H1 (cell line): ENCODE results near the gene MID2. TPM values are rescaled to one million over a fixed set of nuclear protein-coding genes. Genes with fewer than 3 reads are reported as not detected.

ENCODE experiments used
- CTCF ChIA-PET: fragments of 300-600 bp; sonication (Branson Sonifier 250); formaldehyde crosslinking; loops from one replicate; lab custom pipeline; 2021; ENCODE audit not compliant: partially characterized antibody; lab: Charles Lee
- POLR2A ChIA-PET: fragments of 300-600 bp; sonication (Branson Sonifier 250); formaldehyde crosslinking; loops from one replicate; lab custom pipeline; 2021; ENCODE audit warnings: inconsistent platforms; ENCODE audit not compliant: partially characterized antibody; lab: Charles Lee
- DNase-seq, 2 experiments: peaks; one replicate each; pipeline versions ENCODE4 v3.0.0 to v3.0.0-alpha.2; 2010 to 2022; ENCODE audit warnings: low spot score in 2 of 2, low read depth in 1 of 2, mixed read lengths in 1 of 2
- FAIRE-seq: peaks from 2 replicates; lab custom pipeline; 2011; peaks lifted over from hg19 to GRCh38; lab: Jason Lieb, UNC
- H2AFZ ChIP-seq: 2 replicates; pipeline ENCODE4 v1.8.1; 2012; ENCODE audit warnings: low read length, inconsistent platforms
- H2AK5ac ChIP-seq: 2 replicates; pipeline ENCODE4 v1.6.1; 2013; ENCODE audit warnings: low read depth, low read length
- H2BK120ac ChIP-seq: replicated peaks from 2 replicates; pipeline ENCODE3; 2013; ENCODE audit warnings: low read depth, low read length, inconsistent platforms
- H2BK12ac ChIP-seq: 2 replicates; pipeline ENCODE4 v1.6.1; 2013; ENCODE audit warnings: low read depth, low read length
- H2BK15ac ChIP-seq: 2 replicates; pipeline ENCODE4 v1.6.1; 2013; ENCODE audit warnings: low read length
- H2BK20ac ChIP-seq: 2 replicates; pipeline ENCODE4 v1.6.1; 2013; ENCODE audit warnings: low read length
- H2BK5ac ChIP-seq: 2 replicates; pipeline ENCODE4 v1.6.1; 2013; ENCODE audit warnings: low read depth, low read length
- H3K14ac ChIP-seq: 2 replicates; pipeline ENCODE4 v1.6.1; 2013; ENCODE audit warnings: inconsistent platforms; ENCODE audit not compliant: insufficient read length
- H3K18ac ChIP-seq: 2 replicates; pipeline ENCODE4 v1.6.1; 2013; ENCODE audit warnings: low read length; ENCODE audit errors: extremely low read depth
- H3K23ac ChIP-seq: 2 replicates; pipeline ENCODE4 v1.6.1; 2013; ENCODE audit warnings: inconsistent platforms; ENCODE audit not compliant: insufficient read length
- H3K23me2 ChIP-seq: 2 replicates; pipeline ENCODE4 v1.6.1; 2013; ENCODE audit warnings: low read depth, low read length
- H3K27ac ChIP-seq: 2 replicates; pipeline ENCODE4 v1.6.1; 2011; ENCODE audit warnings: low read depth, low read length, inconsistent platforms
- H3K27me3 ChIP-seq, 4 experiments: replicated peaks in 1 of 4; 1 replicate in 1 of 4; 2 replicates in 3 of 4; pipeline versions ENCODE4 v1.6.1 to v1.8.1; 2011 to 2013; ENCODE audit warnings: low read length in 3 of 4, mild to moderate bottlenecking in 3 of 4, inconsistent platforms in 2 of 4, mixed read lengths in 2 of 4, moderate library complexity in 1 of 4; ENCODE audit not compliant: control insufficient read depth in 3 of 4, insufficient read depth in 3 of 4; ENCODE audit errors: extremely low read depth in 1 of 4
- H3K36me3 ChIP-seq, 4 experiments: 2 replicates each; pipeline versions ENCODE4 v1.6.1 to v1.8.1; 2011 to 2013; ENCODE audit warnings: mild to moderate bottlenecking in 4 of 4, low read length in 3 of 4, moderate library complexity in 2 of 4, control low read depth in 1 of 4, inconsistent platforms in 1 of 4; ENCODE audit not compliant: insufficient read depth in 4 of 4, control insufficient read depth in 2 of 4
- H3K4ac ChIP-seq: replicated peaks from 2 replicates; pipeline ENCODE3; 2013; ENCODE audit warnings: low read length, low read depth, mixed read lengths, inconsistent platforms; ENCODE audit not compliant: insufficient read length
- H3K4me1 ChIP-seq, 4 experiments: replicated peaks in 1 of 4; 1 replicate in 1 of 4; 2 replicates in 3 of 4; pipeline versions ENCODE4 v1.6.1 to v1.8.1; 2011 to 2013; ENCODE audit warnings: low read length in 3 of 4, inconsistent platforms in 2 of 4, mixed read lengths in 1 of 4; ENCODE audit not compliant: insufficient read depth in 4 of 4, control insufficient read depth in 3 of 4
- H3K4me2 ChIP-seq, 2 experiments: 2 replicates each; pipeline versions ENCODE4 v1.6.1 to v1.8.1; 2011 to 2013; ENCODE audit warnings: low read depth in 2 of 2, low read length in 2 of 2, control low read depth in 1 of 2, inconsistent platforms in 1 of 2, mild to moderate bottlenecking in 1 of 2; ENCODE audit not compliant: insufficient read depth in 1 of 2
- H3K4me3 ChIP-seq, 4 experiments: fragments of 200-600, 300-600 bp in 1 of 4; sonication (generic), shearing (Covaris generic), sonication (Bioruptor Twin) in 1 of 4; 2 replicates each; pipeline versions ENCODE4 v1.5.1 to v1.8.1; 2011 to 2016; ENCODE audit warnings: low read length in 4 of 4, low read depth in 3 of 4, control low read depth in 2 of 4, inconsistent platforms in 2 of 4, mild to moderate bottlenecking in 2 of 4, mixed read lengths in 1 of 4, moderate library complexity in 1 of 4; ENCODE audit not compliant: insufficient read depth in 2 of 4; ENCODE audit errors: extremely low read depth in 1 of 4
- H3K56ac ChIP-seq: replicated peaks from 2 replicates; pipeline ENCODE3; 2013; ENCODE audit warnings: low read depth, mild to moderate bottlenecking, mixed read lengths, low read length, inconsistent platforms; ENCODE audit not compliant: insufficient read length
- H3K79me1 ChIP-seq: 2 replicates; pipeline ENCODE4 v1.6.1; 2013; ENCODE audit warnings: low read depth, low read length, control low read depth
- H3K79me2 ChIP-seq, 2 experiments: 2 replicates each; pipeline versions ENCODE4 v1.6.1 to v1.8.1; 2012 to 2013; ENCODE audit warnings: low read length in 2 of 2, mild to moderate bottlenecking in 2 of 2, inconsistent platforms in 1 of 2; ENCODE audit not compliant: insufficient read depth in 2 of 2, control insufficient read depth in 1 of 2
- H3K9ac ChIP-seq, 4 experiments: replicated peaks in 1 of 4; 1 replicate in 1 of 4; 2 replicates in 3 of 4; pipeline versions ENCODE4 v1.6.1 to v1.8.1; 2011 to 2013; ENCODE audit warnings: low read depth in 3 of 4, low read length in 3 of 4, control low read depth in 2 of 4, mild to moderate bottlenecking in 2 of 4, moderate library complexity in 2 of 4, inconsistent platforms in 1 of 4; ENCODE audit errors: extremely low read depth in 1 of 4
- H3K9me3 ChIP-seq, 2 experiments: 2 replicates each; pipeline versions ENCODE4 v1.6.1 to v1.8.1; 2012 to 2013; ENCODE audit warnings: mild to moderate bottlenecking in 2 of 2, moderate library complexity in 2 of 2, control low read depth in 1 of 2, inconsistent platforms in 1 of 2, low read depth in 1 of 2, low read length in 1 of 2, mixed read lengths in 1 of 2; ENCODE audit not compliant: insufficient read depth in 2 of 2
- H4K20me1 ChIP-seq, 2 experiments: replicated peaks in 1 of 2; 2 replicates each; pipeline versions ENCODE3 to v1.8.1; 2011 to 2013; ENCODE audit warnings: inconsistent platforms in 2 of 2, low read length in 2 of 2, mild to moderate bottlenecking in 1 of 2; ENCODE audit not compliant: insufficient read depth in 2 of 2, control insufficient read depth in 1 of 2
- H4K5ac ChIP-seq: 2 replicates; pipeline ENCODE4 v1.6.1; 2013; ENCODE audit warnings: low read length, low read depth, mixed read lengths, inconsistent platforms; ENCODE audit not compliant: insufficient read length
- H4K8ac ChIP-seq: 2 replicates; pipeline ENCODE4 v1.8.0; 2013; ENCODE audit warnings: mild to moderate bottlenecking, moderate library complexity, low read length, inconsistent platforms; ENCODE audit not compliant: insufficient read depth; ENCODE audit errors: extremely low read depth
- H4K91ac ChIP-seq: replicated peaks from 2 replicates; pipeline ENCODE3; 2013; ENCODE audit warnings: low read length, mixed read lengths, inconsistent platforms; ENCODE audit not compliant: insufficient read length
- CBX5 ChIP-seq: fragments of 300-800, 300-1000 bp; sonication (generic); IDR thresholded peaks from 2 replicates; pipeline ENCODE4 v1.7.1; 2016; ENCODE audit warnings: antibody characterized with exemption, low read length, low read depth
- FOSL1 ChIP-seq: IDR thresholded peaks from 2 replicates; pipeline ENCODE4 v1.6.1; 2011; ENCODE audit warnings: mild to moderate bottlenecking, low read depth, low read length, moderate library complexity; ENCODE audit not compliant: insufficient read depth
- GABPA ChIP-seq: IDR thresholded peaks from 2 replicates; pipeline ENCODE4 v1.6.1; 2011; ENCODE audit warnings: mild to moderate bottlenecking, low read length, moderate library complexity, borderline replicate concordance; ENCODE audit not compliant: insufficient read depth
- JUND ChIP-seq: IDR thresholded peaks from 2 replicates; pipeline ENCODE4 v1.6.1; 2011; ENCODE audit warnings: mild to moderate bottlenecking, improper control_type of control experiment, low read length
- MAFK ChIP-seq: IDR thresholded peaks from 2 replicates; pipeline ENCODE4 v1.6.1; 2012; ENCODE audit warnings: low read depth, mild to moderate bottlenecking, improper control_type of control experiment, low read length
- NANOG ChIP-seq: IDR thresholded peaks from 2 replicates; pipeline ENCODE4 v1.6.1; 2011; ENCODE audit warnings: low read length, low read depth, mild to moderate bottlenecking, inconsistent platforms; ENCODE audit not compliant: insufficient read depth, poor library complexity, severe bottlenecking
- POLR2AphosphoS5 ChIP-seq: IDR thresholded peaks from 2 replicates; pipeline ENCODE4 v1.6.1; 2011; ENCODE audit warnings: low read depth, low read length
- SAP30 ChIP-seq: fragments of 300-600 bp; sonication (generic); IDR thresholded peaks from 2 replicates; pipeline ENCODE4 v1.7.1; 2012; ENCODE audit warnings: low read length, moderate library complexity, mild to moderate bottlenecking, inconsistent platforms; ENCODE audit not compliant: insufficient read depth, insufficient replicate concordance
- SIX5 ChIP-seq: IDR thresholded peaks from 2 replicates; pipeline ENCODE4 v1.6.1; 2011; ENCODE audit warnings: mild to moderate bottlenecking, low read depth, low read length
- SP1 ChIP-seq: IDR thresholded peaks from 2 replicates; pipeline ENCODE4 v1.6.1; 2011; ENCODE audit warnings: low read depth, low read length
- SUZ12 ChIP-seq: fragments of 200-600 bp; sonication (generic); IDR thresholded peaks from 2 replicates; pipeline ENCODE4 v1.6.1; 2012; ENCODE audit warnings: mild to moderate bottlenecking, inconsistent platforms, low read length, moderate library complexity, mixed read lengths
- YY1 ChIP-seq: IDR thresholded peaks from 2 replicates; pipeline ENCODE4 v1.6.1; 2011; ENCODE audit warnings: low read depth, mild to moderate bottlenecking, low read length
- WGBS, 2 experiments: shearing (Covaris generic) in 1 of 2; methylation state at CpG; one replicate each; pipeline versions ENCODE4 v1.1.6 to v1.1.7; 2013 to 2015; ENCODE audit warnings: low lambda C conversion rate in 2 of 2, mixed read lengths in 2 of 2, inconsistent platforms in 1 of 2, low coverage in 1 of 2, missing lambda C conversion rate in 1 of 2; ENCODE audit not compliant: insufficient replicate concordance in 2 of 2, insufficient coverage in 1 of 2, insufficient read length in 1 of 2; ENCODE audit errors: extremely low coverage in 1 of 2, missing lambda C conversion rate in 1 of 2; 5-methylcytosine and 5-hydroxymethylcytosine counted together
- polyA plus RNA-seq, 7 experiments: library from polyadenylated mRNA; depleted of rRNA in 3 of 7; stranded (reverse) in 5 of 7; unstranded in 2 of 7; fragments of >200 nt in 5 of 7; fragments of 200-250 nt in 2 of 7; gene quantifications; 1 replicate in 5 of 7; 2 replicates in 1 of 7; 4 replicates in 1 of 7; pipeline versions ENCODE4 v1.2.1 to v1.2.3, GENCODE V29; 2011 to 2013; ENCODE audit warnings: missing spikeins in 2 of 7, mixed read lengths in 2 of 7
- total RNA-seq: library from RNA; stranded (reverse); fragmentation: NEBNext Ultra II Directional; extraction: Animal tissue kit (Norgen Biotek cat#: 25700); gene quantifications from 2 replicates; pipeline ENCODE4 v1.2.1, GENCODE V29; 2021

The MID2 gene
- total and polyA plus RNA-seq, 2 of the 8 experiments (the other 6 are each of a cell fraction or from before 2014, with no cell fraction given): 0.98 to 1.7 TPM

GRCh38 chrX:107787827-107788226 lies 37.8 kb upstream of the MID2 start:
- Histone ChIP-seq H3K23me2 (no peaks in the 10 kb centered on the region), H3K79me2 (no peaks in the 10 kb centered on the region), H3K14ac (no peak overlapping the region), H3K9me3 (no peaks in the 10 kb centered on the region), H3K9ac (no peak overlapping the region), H3K56ac (no peak overlapping the region), H4K5ac (no peak overlapping the region), H2AK5ac (no peak overlapping the region), H2BK12ac (no peak overlapping the region), H3K4me3 (no peak overlapping the region), H4K20me1 (no peaks in the 10 kb centered on the region), H2BK20ac (no peak overlapping the region), H3K79me1 (no peaks in the 10 kb centered on the region), H4K8ac (no peak overlapping the region), H3K4me2 (no peak overlapping the region), H3K4ac (no peak overlapping the region), H3K36me3 (no peaks in the 10 kb centered on the region), H4K91ac (no peak overlapping the region), H2BK5ac (no peak overlapping the region), H3K18ac (no peak overlapping the region), H3K27ac (no peak overlapping the region), H3K23ac (no peak overlapping the region), H3K4me1 (no peaks in the 10 kb centered on the region), H2BK15ac (no peak overlapping the region), H3K27me3 (no peaks in the 10 kb centered on the region), H2AFZ (no peak overlapping the region), H2BK120ac (no peak overlapping the region)
- CTCF ChIA-PET: interaction anchor here (1.2 kb wide), 1 partner anchor 129 kb away, joined by 3 read pairs; no protein-coding TSS in a partner anchor
- DNase-seq (no peak), FAIRE-seq (no peak)
- POLR2A ChIA-PET: interaction anchor here (1.6 kb wide), 1 partner anchor 70 kb away, joined by 3 read pairs; no protein-coding TSS in a partner anchor
- 67% methylated on average over 1 of the region's 1 CpG; no CpG with 5 or more reads in 1 of the 2 experiments for WGBS, 2 experiments
- no peak for TF ChIP-seq YY1
- TF ChIP-seq SUZ12: no peak
- no peak for TF ChIP-seq FOSL1
- TF ChIP-seq JUND: no peak
- no peak for TF ChIP-seq NANOG
- no peak for TF ChIP-seq SIX5
- no peak for TF ChIP-seq SAP30
- TF ChIP-seq CBX5: no peak
- TF ChIP-seq GABPA: no peak
- TF ChIP-seq MAFK: no peak
- no peak for TF ChIP-seq SP1
- no peak for TF ChIP-seq POLR2AphosphoS5
